NCI-H1105 treated with DMSO at 0.1 percent for 48 hours (cell line): ENCODE data around the gene CNTN6.
"Not testable (repeated sequence)": the region's sequence is repeated elsewhere in the genome, so short reads cannot be mapped to it uniquely, and the experiment has no call there.

Source experiments
- DNase-seq: peaks from one replicate; lab custom pipeline; 2025; lab: John Stamatoyannopoulos, UW

The CNTN6 gene

GRCh38 chr3:1287815-1288214 is 195.0 kb downstream of the CNTN6 start:
- no peak for DNase-seq

DNA sequence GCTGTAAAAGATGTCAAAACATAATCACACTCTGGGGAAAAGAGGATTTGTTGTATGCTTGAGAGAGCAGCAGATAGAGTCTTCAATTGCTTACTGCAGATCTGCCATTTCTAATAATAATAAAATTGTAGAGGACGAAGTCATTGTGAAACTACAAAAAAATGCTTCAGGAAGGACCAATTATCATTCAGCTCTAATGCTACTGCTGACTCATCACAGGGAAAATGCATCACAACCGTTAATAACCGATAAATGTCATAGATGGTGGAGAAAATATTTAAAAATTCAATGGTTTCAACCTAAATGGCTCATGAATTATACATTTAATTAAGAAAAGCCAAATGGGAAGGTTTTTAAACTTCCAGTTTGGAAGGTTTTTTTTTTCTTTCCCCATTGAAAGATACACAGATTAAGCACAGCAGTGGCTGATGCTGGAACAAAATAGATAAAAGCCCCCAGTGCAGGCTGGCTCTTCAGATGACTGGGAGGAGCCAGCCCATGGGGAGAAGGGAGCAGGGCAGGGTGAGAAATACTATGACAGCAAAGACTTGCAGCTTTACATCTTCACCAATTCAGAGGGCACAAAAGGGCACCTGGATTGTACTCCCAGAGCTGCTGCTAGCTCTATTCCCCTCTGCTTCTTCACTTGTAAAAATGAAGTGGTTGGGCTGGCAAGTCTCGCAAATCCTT is 196.1 kb downstream of the CNTN6 start:
- no peak for DNase-seq

- DNase-seq: no peak
Observed at GRCh38 chr3:1292571-1293071, 199.8 kb downstream of the CNTN6 start.

DNA sequence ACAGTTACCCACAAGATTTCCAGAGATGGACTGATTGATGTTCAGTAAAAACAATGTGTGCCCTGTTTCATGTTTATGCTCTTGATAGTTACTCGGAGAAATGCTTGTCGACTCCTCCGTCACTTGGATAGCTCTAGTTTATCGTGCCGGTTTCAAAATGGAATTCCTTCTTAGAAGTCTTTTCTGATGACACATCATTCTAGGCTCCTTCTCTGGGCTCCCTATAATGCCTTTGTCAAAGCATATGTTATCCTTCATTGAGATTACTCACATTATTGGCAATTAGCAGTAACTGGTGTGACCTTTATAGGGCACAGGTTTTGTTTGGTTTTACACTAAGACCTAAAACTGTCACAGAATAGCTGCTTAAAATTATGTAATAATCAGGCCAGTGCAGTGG is 201.8 kb downstream of the CNTN6 start:
- DNase-seq: no peak

DNA sequence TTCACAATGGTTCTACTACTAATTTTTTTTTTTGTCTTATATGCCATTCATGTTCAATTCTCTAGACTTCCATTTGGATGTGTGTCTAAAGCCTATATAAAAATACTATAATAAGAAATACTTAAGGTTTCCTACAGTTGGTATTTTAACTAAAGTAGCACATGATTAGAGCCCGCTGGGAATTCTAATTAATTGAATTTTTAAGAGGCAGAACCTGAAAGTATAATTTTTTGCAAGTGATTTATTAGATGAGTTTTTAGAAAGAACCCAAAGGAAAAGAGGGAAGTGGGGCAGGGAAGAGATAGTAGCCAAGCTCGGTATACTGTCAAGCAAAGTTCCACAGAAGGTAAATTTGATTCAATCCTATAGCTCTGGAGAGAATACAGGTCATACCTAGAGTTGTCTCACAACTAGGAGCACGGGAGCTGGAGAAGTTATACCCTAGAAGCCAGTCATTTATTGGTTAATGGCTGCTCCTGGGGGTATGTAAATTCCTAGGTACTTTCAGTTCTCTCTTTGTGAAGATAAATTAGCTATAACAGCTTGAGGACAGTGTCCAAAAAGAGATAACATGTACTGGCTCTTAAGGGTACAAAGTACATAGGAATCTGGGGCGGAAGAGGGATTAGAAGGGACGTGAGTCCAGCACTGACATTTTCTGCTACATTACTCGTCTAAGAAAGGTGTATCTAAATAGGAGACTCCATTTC is 225.6 kb downstream of the CNTN6 start:
- DNase-seq: no peak

- DNase-seq: no peak
Observed at GRCh38 chr3:1326546-1326945, 233.7 kb downstream of the CNTN6 start.

- DNase-seq: no peak
Observed at GRCh38 chr3:1330107-1330506, 237.3 kb downstream of the CNTN6 start.

DNA sequence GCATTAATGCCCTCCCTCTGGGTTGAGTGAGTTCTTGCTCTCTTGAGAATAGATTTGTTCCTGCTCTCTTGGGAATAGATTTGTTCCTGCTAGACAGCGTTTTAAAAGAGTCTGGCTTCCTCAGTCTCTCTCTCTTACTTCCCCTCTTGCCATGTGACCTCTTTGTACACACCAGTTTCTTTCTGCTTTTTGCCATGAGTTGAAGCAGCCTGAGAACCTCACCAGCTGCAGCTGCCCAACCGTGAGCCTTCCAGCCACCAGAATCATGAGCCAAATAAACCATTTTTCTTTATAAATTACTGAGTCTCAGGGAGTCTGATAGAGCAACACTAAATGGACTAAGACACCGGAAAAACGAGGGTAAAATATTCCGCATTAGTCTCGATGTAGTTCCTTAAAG is 253.6 kb downstream of the CNTN6 start:
- no peak for DNase-seq

GRCh38 chr3:1348547-1348946 is 255.7 kb downstream of the CNTN6 start:
- no peak for DNase-seq

- DNase-seq: no peak
Observed at GRCh38 chr3:1350885-1351284, 258.1 kb downstream of the CNTN6 start.

- no peak for DNase-seq
Observed at GRCh38 chr3:1355691-1356090, 262.9 kb downstream of the CNTN6 start.

GRCh38 chr3:1356101-1356500 is 263.3 kb downstream of the CNTN6 start:
- DNase-seq: no peak

DNA sequence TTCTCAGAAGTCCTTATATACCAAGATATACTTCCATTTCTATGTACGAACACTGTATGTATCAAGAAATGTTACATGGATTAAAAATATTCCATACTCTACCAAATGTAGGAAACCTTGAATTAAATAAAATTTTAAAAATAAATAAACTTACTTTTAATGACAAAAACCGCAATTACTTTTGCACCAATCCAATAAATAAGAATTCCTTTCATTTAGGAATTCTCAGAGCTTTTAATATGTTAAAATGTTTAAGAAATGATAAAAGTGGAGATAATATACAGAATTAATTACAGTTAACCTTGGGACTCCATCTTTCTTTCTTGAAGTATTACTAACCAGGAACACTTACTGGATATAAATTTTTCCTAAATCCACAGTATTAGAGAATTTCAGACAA is 272.7 kb downstream of the CNTN6 start:
- no peak for DNase-seq

GRCh38 chr3:1374471-1374870 is 281.6 kb downstream of the CNTN6 start:
- peak; percentile 4 for DNase-seq

GRCh38 chr3:1375145-1375544 is 282.3 kb downstream of the CNTN6 start:
- DNase-seq: no peak

DNA sequence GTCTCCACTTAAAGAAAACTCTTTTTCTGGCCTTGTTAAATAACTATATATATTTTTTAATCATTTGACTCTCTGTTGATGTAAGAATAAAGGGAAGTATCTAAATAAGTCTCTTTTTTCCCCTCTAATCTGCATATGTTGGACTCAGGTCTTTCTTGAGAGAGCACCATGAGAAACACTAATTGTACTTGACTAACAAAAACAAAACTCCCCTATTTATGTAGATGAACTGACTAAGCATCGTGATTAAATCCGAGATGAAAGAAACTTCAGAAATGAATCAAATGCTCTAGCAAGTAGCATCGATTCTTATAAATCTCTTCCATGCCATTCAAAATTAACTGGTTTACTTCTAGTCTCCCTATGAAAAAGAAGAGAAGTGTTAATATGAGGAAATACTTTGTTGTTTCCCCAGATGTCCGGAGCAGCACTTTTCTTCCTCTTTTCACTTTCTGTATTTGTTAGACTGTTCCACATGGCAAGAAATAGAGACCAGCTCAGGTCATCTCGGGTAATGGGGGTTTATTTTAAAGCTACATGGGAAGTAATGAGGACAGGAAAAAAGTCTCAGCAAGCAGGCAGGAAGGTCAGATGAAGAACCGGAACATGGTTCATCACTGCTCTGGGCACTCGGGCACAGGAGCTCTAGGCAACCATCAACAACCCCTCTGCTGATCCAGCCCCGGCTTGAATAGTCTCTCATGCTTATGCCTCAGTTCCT is 288.3 kb downstream of the CNTN6 start:
- DNase-seq: no peak

DNA sequence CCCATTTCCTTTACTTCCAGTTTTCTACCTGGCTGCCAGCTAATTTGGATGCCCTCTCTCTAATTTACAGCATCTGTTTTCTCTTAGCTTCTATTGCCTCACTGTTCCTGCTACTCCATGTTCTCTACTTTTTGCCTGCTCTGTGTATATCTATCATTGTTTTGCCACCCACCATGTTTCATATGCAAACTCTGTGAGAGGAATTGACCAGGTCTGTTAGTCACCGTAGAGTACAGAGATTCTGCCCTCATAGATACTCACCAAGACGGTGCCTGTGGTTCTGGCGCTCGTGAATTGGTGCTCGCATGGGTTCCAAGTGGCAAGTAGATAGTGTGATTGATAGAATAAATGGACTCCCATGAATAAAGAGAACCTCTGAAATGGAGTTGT is 288.8 kb downstream of the CNTN6 start:
- no peak for DNase-seq

GRCh38 chr3:1387396-1387905 is 294.6 kb downstream of the CNTN6 start:
- DNase-seq: not testable (repeated sequence)

DNA sequence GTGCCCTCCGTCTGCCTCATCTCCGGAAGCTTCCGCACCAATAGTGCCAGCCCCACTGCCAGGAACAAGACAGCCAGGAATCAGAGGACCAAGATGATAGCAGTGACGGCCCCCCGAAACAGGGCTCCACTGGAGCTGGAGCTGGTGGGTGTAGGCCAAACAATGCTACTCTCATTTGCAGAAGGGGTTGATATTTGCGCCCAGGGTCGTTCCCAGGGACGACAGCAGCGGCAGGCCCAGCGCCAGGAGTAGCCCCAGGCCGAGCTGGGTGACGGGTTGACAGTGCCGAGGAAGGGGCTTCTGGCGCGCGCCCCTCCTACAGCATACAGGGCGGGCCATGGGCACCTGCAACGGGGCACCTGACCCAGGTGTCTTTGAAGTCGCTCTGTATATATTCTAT is 301.4 kb downstream of the CNTN6 start:
- DNase-seq: no peak

DNA sequence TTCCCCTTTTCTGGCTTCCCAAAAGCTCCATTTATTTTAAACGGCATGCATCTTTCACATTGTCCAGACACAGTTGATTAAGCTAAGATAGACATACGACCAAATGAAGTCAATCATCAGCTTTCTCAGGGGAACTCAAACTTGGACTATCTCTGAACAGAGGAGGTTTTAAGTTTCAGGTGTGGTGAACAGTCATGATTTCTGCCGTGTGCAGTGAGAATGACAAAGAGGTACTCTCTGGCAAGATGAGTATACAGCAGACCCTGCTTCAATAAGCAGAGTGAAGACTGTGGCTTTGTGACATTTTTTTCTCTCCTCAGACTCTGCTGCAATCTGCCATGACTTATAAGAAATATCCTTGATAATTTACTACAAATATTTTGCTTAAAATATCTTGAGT is 307.7 kb downstream of the CNTN6 start:
- DNase-seq: no peak

- DNase-seq: peak; percentile 42
Observed at GRCh38 chr3:1404270-1404962, 311.6 kb downstream of the CNTN6 start.

- no peak for DNase-seq
Observed at GRCh38 chr3:1406250-1406649, 313.4 kb downstream of the CNTN6 start.
